Activated CD4-positive, CD25-positive, alpha-beta regulatory T cell treated with anti-CD3 and anti-CD28 coated beads, Interleukin-2, amount 50 U/mL, for 16 hours (primary cell): ENCODE results near the gene PRUNE1.

Experiments used
- DNase-seq: peaks from one replicate; pipeline ENCODE4 v3.0.0-alpha.2; 2020; ENCODE audit warnings: low read depth, low spot score

The PRUNE1 gene

GRCh38 chr1:151008244-151009205 is at the start of gene PRUNE1:
Gene PRUNE1 (plus strand): TSS chr1:151008449. CDS start chr1:151008633, 184 bp downstream.
- DNase-seq: peak; percentile 88

GRCh38 chr1:150960646-150961045 is 47.6 kb upstream of the PRUNE1 start:
- DNase-seq: no peak

DNA sequence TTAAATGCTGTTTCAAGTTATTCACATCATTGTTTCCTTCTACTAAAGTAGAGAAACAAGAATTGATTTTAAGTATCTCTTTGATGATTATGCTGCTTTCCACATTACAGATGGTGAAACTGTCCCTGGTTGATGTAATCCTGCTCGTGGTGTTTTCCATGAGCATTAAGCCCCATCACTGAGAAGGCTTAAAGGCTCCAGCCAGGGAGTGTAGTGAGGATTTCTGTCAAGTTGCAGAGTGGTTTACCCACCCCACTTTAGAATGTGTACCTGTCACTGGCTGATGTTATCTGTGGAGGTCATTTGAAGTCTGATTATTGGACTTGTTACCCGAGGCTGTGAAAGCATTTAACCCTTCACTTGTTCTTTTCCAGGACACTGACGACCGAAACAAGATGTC is 46.5 kb upstream of the PRUNE1 start:
- no peak for DNase-seq

- no peak for DNase-seq
These were observed 44.7 kb upstream of the PRUNE1 start for GRCh38 chr1:150963321-150964163.

GRCh38 chr1:150964164-150964489 is 44.1 kb upstream of the PRUNE1 start:
- DNase-seq: no peak

- DNase-seq: no peak
These were observed 42.6 kb upstream of the PRUNE1 start for GRCh38 chr1:150965605-150966004.

DNA sequence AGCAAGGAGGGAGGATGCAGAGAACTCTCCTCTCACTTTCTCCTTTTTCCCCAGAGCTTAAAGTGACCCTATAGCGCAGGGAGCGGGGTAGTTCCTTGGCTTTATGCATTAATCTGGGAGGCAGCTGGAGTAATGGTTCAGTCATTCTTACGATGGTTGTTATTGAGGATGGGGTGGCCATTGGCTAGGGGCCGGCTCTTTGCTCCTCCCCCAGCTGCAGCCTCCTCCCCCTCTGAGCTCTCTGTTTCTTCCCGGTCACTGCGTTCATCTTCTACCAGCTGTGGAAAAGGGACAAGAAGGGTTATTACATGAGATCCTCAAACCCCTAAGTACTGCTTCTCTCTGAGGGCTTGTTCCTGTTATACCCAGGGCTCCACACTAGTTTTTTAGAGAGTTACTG is 42.2 kb upstream of the PRUNE1 start:
- DNase-seq: no peak

DNA sequence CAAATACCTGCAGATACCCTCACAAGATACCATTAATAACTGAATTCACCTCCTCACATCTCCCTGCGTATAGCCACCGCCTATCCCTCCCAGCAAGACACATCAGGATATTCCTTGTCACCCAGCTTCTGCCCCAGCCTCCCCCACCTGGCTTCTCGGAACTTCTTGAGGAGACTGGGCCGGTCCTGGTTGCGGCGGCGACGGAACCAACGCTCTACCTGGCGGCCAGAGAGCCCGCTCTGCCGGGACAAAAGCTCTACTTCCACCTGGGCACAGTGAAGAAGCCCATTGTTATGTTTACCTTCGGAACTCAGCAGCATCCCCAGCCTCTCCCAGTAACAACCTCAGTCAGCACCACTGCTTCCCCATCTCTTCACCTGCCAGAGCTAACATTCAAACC is 40.3 kb upstream of the PRUNE1 start:
- no peak for DNase-seq

DNA sequence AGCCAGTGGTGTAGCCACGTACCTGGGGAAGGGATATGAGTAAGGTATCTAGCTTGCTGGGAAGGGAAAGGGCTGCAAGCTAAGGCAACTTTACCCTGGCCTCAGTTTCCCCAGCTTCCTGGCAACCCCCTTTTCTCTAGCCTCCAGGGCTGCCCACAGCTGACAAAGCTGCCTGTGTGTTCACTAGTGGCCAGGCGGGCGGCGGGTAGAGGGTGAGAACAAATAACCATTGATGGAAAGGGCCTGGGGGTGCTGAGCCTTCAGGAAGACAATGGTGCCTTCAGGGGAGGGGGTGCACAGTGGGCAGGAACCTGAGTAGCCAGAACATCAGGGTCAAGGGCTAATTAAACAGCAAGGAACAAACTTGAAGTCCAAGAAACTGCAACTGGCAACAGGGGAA is 39.8 kb upstream of the PRUNE1 start:
- no peak for DNase-seq

- no peak for DNase-seq
These were observed 38.6 kb upstream of the PRUNE1 start for GRCh38 chr1:150969626-150970025.

GRCh38 chr1:150970808-150971582 is 37.3 kb upstream of the PRUNE1 start:
- no peak for DNase-seq

DNA sequence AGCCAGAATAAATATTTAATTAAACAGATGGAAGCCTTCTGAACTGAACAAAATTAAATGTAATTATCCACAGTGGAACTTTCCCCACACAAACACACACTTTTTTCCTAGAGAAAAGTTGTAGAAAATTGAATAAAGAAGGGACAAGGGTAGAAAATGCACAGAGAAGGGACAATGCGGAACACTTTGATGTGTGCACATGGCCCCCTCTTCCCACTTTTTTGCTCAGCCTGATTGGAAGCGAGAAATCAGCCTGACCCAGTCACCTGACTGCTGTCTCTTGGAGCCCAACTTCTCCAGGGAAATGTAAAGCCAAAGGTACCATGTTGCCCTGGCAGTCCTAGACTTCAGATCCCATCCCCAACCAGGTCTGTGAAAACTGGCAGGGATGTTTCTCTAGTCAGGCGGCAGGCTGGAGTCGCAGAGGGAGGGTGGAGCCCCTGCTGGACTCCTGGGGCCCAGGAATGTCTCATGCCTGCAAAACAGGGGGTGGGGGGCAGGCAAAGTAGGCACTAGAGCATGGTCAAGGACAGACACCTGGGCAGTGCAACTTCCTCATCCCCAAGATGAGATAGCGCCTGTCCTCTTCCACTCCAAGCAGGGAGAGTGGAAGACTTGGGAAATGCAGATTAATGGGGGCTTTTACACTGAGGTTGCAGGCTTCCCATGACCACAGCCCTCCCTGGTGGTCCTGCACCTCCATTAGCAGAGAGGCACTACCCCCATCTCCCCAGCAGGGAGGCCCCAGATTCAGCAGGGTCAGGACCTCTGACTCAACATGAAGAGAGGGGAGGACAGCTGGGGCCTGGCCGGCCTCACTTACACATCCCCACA is 36.4 kb upstream of the PRUNE1 start:
- no peak for DNase-seq

DNA sequence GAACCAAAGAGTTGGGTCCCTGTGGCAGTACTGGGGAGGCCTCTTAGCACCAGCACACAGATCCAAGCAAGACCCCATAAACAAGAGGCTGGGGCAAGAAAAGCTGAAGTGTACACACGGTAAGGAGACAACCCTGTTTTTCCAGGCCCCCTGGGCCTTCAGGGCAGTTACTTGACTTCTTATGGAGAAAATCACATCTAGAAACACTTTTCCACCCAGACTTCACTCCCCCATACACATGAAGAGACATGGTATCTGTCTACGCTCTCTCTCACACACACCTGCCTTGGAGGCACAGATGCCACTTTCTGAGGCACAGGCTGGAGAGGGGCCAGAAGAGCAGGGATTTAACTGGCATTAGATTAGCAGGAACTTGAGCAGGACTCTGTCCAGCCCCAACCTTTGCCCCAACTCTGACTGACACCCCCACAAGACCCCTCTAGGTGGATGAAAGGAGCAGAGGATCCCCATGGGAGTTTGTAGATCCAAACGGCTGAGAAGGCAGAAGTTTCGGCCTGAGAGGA is 35.8 kb upstream of the PRUNE1 start:
- no peak for DNase-seq

DNA sequence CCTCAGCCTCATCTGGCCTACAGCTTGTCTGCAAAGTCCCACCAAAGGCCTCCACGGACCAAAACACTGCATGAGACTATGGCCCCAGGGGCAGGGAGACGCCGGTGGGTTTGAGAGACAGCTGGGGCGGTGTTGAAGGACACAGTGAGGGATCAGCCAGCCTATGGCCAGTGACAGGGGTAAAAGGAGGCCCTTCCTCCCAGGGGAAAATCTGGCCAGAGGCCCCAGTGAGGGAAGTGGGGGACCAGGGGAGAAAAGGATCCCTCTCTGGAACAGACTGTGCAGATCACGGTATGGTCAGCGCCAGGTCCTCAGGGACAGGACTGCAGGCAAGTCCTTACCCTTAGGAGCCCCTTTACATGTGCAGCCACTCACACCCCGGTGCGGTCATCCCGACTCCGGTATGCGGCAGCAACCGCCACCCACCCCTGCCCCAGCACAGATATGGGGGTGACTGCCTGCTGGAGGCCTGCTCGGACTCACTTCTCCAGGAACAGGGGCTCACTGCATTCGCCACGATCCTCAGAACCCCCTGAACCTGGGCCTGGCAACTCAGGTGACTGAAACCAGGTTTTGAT is 34.9 kb upstream of the PRUNE1 start:
- DNase-seq: no peak

- DNase-seq: no peak
These were observed 34.2 kb upstream of the PRUNE1 start for GRCh38 chr1:150973836-150974579.

- no peak for DNase-seq
These were observed 33.4 kb upstream of the PRUNE1 start, which contains the start of gene CERS2 for GRCh38 chr1:150974580-150975478. Gene CERS2 (minus strand): TSS chr1:150974835. CDS start chr1:150969090, 5,745 bp downstream.

- no peak for DNase-seq
These were observed 31.8 kb upstream of the PRUNE1 start for GRCh38 chr1:150976401-150976821.
